ENCODE measurements around the gene CLCN6. TPM values are rescaled to one million over a fixed set of nuclear protein-coding genes. Genes with fewer than 3 reads are reported as not detected.

Gene CLCN6
- total RNA-seq, 1 donor from 2014 or later: 6.9 TPM

GRCh38 chr1:11878081-11878890, 72.3 kb downstream of the CLCN6 start:
- DNase-seq (ENCODE audit: low read depth): no peak

- no peak for DNase-seq (ENCODE audit: low read depth)
Observed at GRCh38 chr1:11878891-11879190, 72.8 kb downstream of the CLCN6 start.

GRCh38 chr1:11879311-11880180, 73.6 kb downstream of the CLCN6 start:
- DNase-seq (ENCODE audit: low read depth): no peak

GRCh38 chr1:11880181-11880575, 74.2 kb downstream of the CLCN6 start:
- DNase-seq (ENCODE audit: low read depth): no peak

- no peak for DNase-seq (ENCODE audit: low read depth)
Observed at GRCh38 chr1:11880911-11881748, 75.1 kb downstream of the CLCN6 start.

- DNase-seq (ENCODE audit: low read depth): no peak
Observed at GRCh38 chr1:11881749-11882441, 75.9 kb downstream of the CLCN6 start.

GRCh38 chr1:11882814-11883538, 77.0 kb downstream of the CLCN6 start:
- DNase-seq (ENCODE audit: low read depth): no peak

- no peak for DNase-seq (ENCODE audit: low read depth)
Observed at GRCh38 chr1:11885916-11886315, 79.9 kb downstream of the CLCN6 start.

- DNase-seq (ENCODE audit: low read depth): no peak
Observed at GRCh38 chr1:11886986-11887665, 81.1 kb downstream of the CLCN6 start.

- no peak for DNase-seq (ENCODE audit: low read depth)
Observed at GRCh38 chr1:11887666-11888007, 81.6 kb downstream of the CLCN6 start.

- DNase-seq (ENCODE audit: low read depth): no peak
Observed at GRCh38 chr1:11888206-11888876, 82.3 kb downstream of the CLCN6 start.

- DNase-seq (ENCODE audit: low read depth): no peak
Observed at GRCh38 chr1:11888877-11889208, 82.9 kb downstream of the CLCN6 start.

- no peak for DNase-seq (ENCODE audit: low read depth)
Observed at GRCh38 chr1:11891433-11892186, 85.6 kb downstream of the CLCN6 start.

Other genes with a start within 250 kb of the CLCN6 start
- gene FBXO2, start 151.8 kb upstream of the CLCN6 start, total RNA-seq: 11.1 and 17.2 TPM in 2 replicates
- 8.2 and 21.7 TPM in 2 replicates for gene FBXO44, start 151.3 kb upstream of the CLCN6 start, total RNA-seq
- gene FBXO6, start 142.0 kb upstream of the CLCN6 start, total RNA-seq: 4.7 and 6.7 TPM in 2 replicates
- gene MAD2L2, start 125.0 kb upstream of the CLCN6 start, total RNA-seq: 28.5 and 30.9 TPM in 2 replicates
- under 0.01 and 0.05 TPM in 2 replicates for gene DRAXIN, start 114.5 kb upstream of the CLCN6 start, total RNA-seq
- gene AGTRAP, start 70.1 kb upstream of the CLCN6 start, total RNA-seq: 52.4 and 66.0 TPM in 2 replicates
- gene C1orf167, start 44.0 kb upstream of the CLCN6 start, total RNA-seq: 0.25 TPM in 1 of 2 replicates, not detected in the other
- 11.3 and 19.8 TPM in 2 replicates for gene MTHFR, start 227 bp upstream of the CLCN6 start, total RNA-seq
- gene NPPA, start 41.6 kb downstream of the CLCN6 start, total RNA-seq: not detected in 2 replicates
- gene NPPB, start 52.8 kb downstream of the CLCN6 start, total RNA-seq: 1.2 TPM in 1 of 2 replicates, not detected in the other
- 67.7 and 92.1 TPM in 2 replicates for gene KIAA2013, start 120.2 kb downstream of the CLCN6 start, total RNA-seq
- gene PLOD1, start 128.5 kb downstream of the CLCN6 start, total RNA-seq: 83.0 and 242 TPM in 2 replicates
- 56.6 and 80.5 TPM in 2 replicates for gene MFN2, start 174.3 kb downstream of the CLCN6 start, total RNA-seq
- 17.0 and 53.1 TPM in 2 replicates for gene MIIP, start 213.3 kb downstream of the CLCN6 start, total RNA-seq

Data from renal cortical epithelial cell (primary cell).